Transverse colon (tissue), 4 donors: Measurements from ENCODE around the gene HSDL1.

Experiments
- EP300 ChIP-seq: sonication (generic); formaldehyde crosslinking; IDR thresholded peaks from one replicate; pipeline ENCODE4 v1.6.1; 2017; ENCODE audit warnings: antibody characterized with exemption, low read depth
- POLR2AphosphoS5 ChIP-seq, 3 donors: sonication (generic); formaldehyde crosslinking; IDR thresholded peaks; one replicate each; pipeline ENCODE4 v1.6.1; 2016; ENCODE audit warnings: antibody characterized with exemption in 3 of 3
- TF ChIP-seq, protein P1 (sequence below), 5 experiments: fragments of 200-600 bp in 3 of 5; fragments of 450-650 bp in 2 of 5; sonication (generic) in 3 of 5; IDR thresholded peaks; 1 replicate in 2 of 5; 2 replicates in 3 of 5; pipeline ENCODE4 v1.5.1; 2016 to 2017; ENCODE audit warnings: antibody characterized with exemption in 5 of 5, inconsistent platforms in 3 of 5, mild to moderate bottlenecking in 2 of 5, moderate library complexity in 1 of 5

DNA sequence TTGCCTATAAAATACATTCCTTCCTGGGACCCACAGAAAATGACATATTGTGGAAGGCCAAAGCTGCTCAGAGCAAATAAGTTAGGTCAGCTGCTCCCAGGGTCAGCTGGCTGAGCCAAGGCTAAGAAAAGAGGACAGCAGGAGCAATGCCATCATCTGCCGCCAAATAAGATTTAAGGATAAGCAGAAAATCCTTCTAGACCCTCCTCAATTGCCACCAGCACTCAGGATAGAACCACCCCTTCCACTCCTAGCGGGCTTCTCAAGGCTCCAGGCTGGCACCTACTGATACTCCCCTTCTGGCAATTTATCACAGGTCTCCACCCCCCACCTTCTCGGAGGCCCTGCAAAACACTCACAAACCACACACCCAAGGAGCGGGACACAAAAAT is 51.1 kb downstream of the HSDL1 start:
- TF ChIP-seq, protein P1, sequence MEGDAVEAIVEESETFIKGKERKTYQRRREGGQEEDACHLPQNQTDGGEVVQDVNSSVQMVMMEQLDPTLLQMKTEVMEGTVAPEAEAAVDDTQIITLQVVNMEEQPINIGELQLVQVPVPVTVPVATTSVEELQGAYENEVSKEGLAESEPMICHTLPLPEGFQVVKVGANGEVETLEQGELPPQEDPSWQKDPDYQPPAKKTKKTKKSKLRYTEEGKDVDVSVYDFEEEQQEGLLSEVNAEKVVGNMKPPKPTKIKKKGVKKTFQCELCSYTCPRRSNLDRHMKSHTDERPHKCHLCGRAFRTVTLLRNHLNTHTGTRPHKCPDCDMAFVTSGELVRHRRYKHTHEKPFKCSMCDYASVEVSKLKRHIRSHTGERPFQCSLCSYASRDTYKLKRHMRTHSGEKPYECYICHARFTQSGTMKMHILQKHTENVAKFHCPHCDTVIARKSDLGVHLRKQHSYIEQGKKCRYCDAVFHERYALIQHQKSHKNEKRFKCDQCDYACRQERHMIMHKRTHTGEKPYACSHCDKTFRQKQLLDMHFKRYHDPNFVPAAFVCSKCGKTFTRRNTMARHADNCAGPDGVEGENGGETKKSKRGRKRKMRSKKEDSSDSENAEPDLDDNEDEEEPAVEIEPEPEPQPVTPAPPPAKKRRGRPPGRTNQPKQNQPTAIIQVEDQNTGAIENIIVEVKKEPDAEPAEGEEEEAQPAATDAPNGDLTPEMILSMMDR (IDR thresholded peaks at IDR 0.05): no peak
- TF ChIP-seq POLR2AphosphoS5 (IDR thresholded peaks at IDR 0.05) (no peak), EP300 (no peak)
